ENCODE measurements around the gene STARD13. TPM values are rescaled to one million over a fixed set of nuclear protein-coding genes. Genes with fewer than 3 reads are reported as not detected.

The STARD13 gene
- polyA plus RNA-seq, 1 donor (not counting 4 experiments of a cell fraction or from before 2014, with no cell fraction given), result 11.9 TPM

DNA sequence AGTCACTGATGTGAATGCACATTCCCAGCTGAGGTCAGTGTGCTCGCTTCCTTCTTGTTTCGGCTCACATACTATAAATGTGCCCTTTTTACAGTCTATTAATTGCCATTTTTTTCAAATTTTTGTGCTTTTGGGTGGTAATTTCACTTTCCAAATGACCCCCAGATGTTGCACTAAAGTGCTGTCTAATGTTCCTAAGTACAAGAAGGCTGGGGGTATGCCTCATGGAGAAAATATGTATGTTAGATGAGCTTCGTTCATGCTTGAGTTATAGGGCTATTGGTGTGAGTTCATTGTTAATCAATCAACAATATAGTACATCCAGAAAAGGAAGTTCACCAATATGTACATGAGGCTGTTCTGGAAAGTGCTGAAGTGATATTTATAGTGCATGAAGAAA lies 184.7 kb downstream of the STARD13 start:
- Histone ChIP-seq H3K4me3 (ENCODE audit: control insufficient read depth in 2 of 3, extremely low read depth in 1 of 3, insufficient read depth in 2 of 3, low read depth in 1 of 3, low read length in 3 of 3) (no peak overlapping the region), H3K9me3 (ENCODE audit: control insufficient read depth, low read depth, low read length) (no peaks in the 10 kb centered on the region), H3K27me3 (ENCODE audit: control insufficient read depth, extremely low read depth, insufficient read depth, low read length) (no peaks in the 10 kb centered on the region), H2AFZ (ENCODE audit: control insufficient read depth, low read length) (no peak overlapping the region), H3K4me2 (ENCODE audit: control insufficient read depth, extremely low read depth, insufficient read depth, low read depth, low read length) (no peak overlapping the region), H3K36me3 (ENCODE audit: control insufficient read depth in 2 of 2, extremely low read depth in 1 of 2, insufficient read depth in 2 of 2, low read length in 2 of 2) (peaks cover 2 to 5% of the 10 kb centered on the region in 2 experiments), H3K79me2 (ENCODE audit: control insufficient read depth, insufficient read depth, low read length) (no peaks in the 10 kb centered on the region), H4K20me1 (ENCODE audit: control insufficient read depth, extremely low read depth, insufficient read depth, low read length) (no peaks in the 10 kb centered on the region), H3K4me1 (ENCODE audit: control insufficient read depth, extremely low read depth, insufficient read depth, low read length) (no peaks in the 10 kb centered on the region), H3K9ac (ENCODE audit: control insufficient read depth, extremely low read depth, insufficient read depth, low read length) (no peak overlapping the region), H3K27ac (ENCODE audit: control insufficient read depth, insufficient read depth, low read length) (no peak overlapping the region), H3K9me1 (ENCODE audit: control insufficient read depth, extremely low read depth, insufficient read depth, low read length) (no peaks in the 10 kb centered on the region)
- DNase-seq (ENCODE audit: low read depth, low spot score) (no peak), FAIRE-seq (no peak)
- TF ChIP-seq, protein P1, sequence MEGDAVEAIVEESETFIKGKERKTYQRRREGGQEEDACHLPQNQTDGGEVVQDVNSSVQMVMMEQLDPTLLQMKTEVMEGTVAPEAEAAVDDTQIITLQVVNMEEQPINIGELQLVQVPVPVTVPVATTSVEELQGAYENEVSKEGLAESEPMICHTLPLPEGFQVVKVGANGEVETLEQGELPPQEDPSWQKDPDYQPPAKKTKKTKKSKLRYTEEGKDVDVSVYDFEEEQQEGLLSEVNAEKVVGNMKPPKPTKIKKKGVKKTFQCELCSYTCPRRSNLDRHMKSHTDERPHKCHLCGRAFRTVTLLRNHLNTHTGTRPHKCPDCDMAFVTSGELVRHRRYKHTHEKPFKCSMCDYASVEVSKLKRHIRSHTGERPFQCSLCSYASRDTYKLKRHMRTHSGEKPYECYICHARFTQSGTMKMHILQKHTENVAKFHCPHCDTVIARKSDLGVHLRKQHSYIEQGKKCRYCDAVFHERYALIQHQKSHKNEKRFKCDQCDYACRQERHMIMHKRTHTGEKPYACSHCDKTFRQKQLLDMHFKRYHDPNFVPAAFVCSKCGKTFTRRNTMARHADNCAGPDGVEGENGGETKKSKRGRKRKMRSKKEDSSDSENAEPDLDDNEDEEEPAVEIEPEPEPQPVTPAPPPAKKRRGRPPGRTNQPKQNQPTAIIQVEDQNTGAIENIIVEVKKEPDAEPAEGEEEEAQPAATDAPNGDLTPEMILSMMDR (optimal IDR thresholded peaks at IDR 0.05 in 1 of 3, IDR thresholded peaks at IDR 0.05 in 1 of 3, conservative IDR thresholded peaks at IDR 0.05 in 1 of 3; ENCODE audit: extremely low read depth in 1 of 3, insufficient read depth in 2 of 3, low read length in 3 of 3), result no peak
- dilution Hi-C loops (cut with MboI; ENCODE audit: extremely low pct_ligation_motif_present, low sequenced_read_pairs), result no loop called here

DNA sequence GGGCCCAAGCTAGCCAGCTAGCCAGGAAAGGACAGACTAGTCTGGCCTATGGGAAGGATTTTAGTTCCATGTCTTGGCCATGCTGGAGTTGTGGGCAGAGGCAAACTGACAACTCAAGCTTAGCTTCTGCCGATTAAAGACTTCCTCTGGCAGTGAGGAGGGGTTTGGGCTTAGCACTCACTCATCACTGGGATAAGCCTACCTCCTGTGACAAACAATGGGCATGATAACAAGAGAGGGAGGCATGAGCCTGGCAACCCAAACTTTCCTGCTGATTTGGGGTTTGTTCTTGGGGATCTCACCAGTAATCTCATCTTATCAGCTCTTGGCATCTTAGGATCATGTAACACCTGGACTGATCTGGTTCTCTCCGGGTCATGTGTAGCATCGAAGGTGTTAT lies 185.7 kb downstream of the STARD13 start:
- Histone ChIP-seq H4K20me1 (ENCODE audit: control insufficient read depth, extremely low read depth, insufficient read depth, low read length) (no peaks in the 10 kb centered on the region), H3K9ac (ENCODE audit: control insufficient read depth, extremely low read depth, insufficient read depth, low read length) (no peak overlapping the region), H3K27ac (ENCODE audit: control insufficient read depth, insufficient read depth, low read length) (no peak overlapping the region), H3K4me2 (ENCODE audit: control insufficient read depth, extremely low read depth, insufficient read depth, low read depth, low read length) (no peak overlapping the region), H3K27me3 (ENCODE audit: control insufficient read depth, extremely low read depth, insufficient read depth, low read length) (no peaks in the 10 kb centered on the region), H3K4me1 (ENCODE audit: control insufficient read depth, extremely low read depth, insufficient read depth, low read length) (no peaks in the 10 kb centered on the region), H2AFZ (ENCODE audit: control insufficient read depth, low read length) (no peak overlapping the region), H3K9me3 (ENCODE audit: control insufficient read depth, low read depth, low read length) (no peaks in the 10 kb centered on the region), H3K4me3 (ENCODE audit: control insufficient read depth in 2 of 3, extremely low read depth in 1 of 3, insufficient read depth in 2 of 3, low read depth in 1 of 3, low read length in 3 of 3) (no peak overlapping the region), H3K79me2 (ENCODE audit: control insufficient read depth, insufficient read depth, low read length) (no peaks in the 10 kb centered on the region), H3K9me1 (ENCODE audit: control insufficient read depth, extremely low read depth, insufficient read depth, low read length) (no peaks in the 10 kb centered on the region), H3K36me3 (ENCODE audit: control insufficient read depth in 2 of 2, extremely low read depth in 1 of 2, insufficient read depth in 2 of 2, low read length in 2 of 2) (peaks cover 2% of the 10 kb centered on the region in 2 experiments)
- DNase-seq (ENCODE audit: low read depth, low spot score) (no peak), FAIRE-seq (no peak)
- TF ChIP-seq, protein P1 (optimal IDR thresholded peaks at IDR 0.05 in 1 of 3, IDR thresholded peaks at IDR 0.05 in 1 of 3, conservative IDR thresholded peaks at IDR 0.05 in 1 of 3; ENCODE audit: extremely low read depth in 1 of 3, insufficient read depth in 2 of 3, low read length in 3 of 3), result no peak
- no peak for TF ChIP-seq EZH2 (IDR thresholded peaks at IDR 0.05; ENCODE audit: low read length)
- dilution Hi-C loops (cut with MboI; ENCODE audit: extremely low pct_ligation_motif_present, low sequenced_read_pairs), result no loop called here
